Activated naive CD8-positive, alpha-beta T cell treated with anti-CD3 and anti-CD28 coated beads for 36 hours (primary cell): ENCODE measurements around the gene SMIM13. TPM values are rescaled to one million over a fixed set of nuclear protein-coding genes. Genes with fewer than 3 reads are reported as not detected.

Experiments
- DNase-seq: peaks from one replicate; pipeline ENCODE4 v3.0.0; 2021
- H3K27ac Mint-ChIP-seq: one replicate; pipeline ENCODE4 v1.8.0; 2022; ENCODE audit warnings: mild to moderate bottlenecking, moderate library complexity, mixed read lengths
- H3K27me3 Mint-ChIP-seq: one replicate; pipeline ENCODE4 v1.8.0; 2022; ENCODE audit warnings: mild to moderate bottlenecking, mixed read lengths
- H3K36me3 Mint-ChIP-seq: one replicate; pipeline ENCODE4 v1.8.0; 2021; ENCODE audit warnings: mild to moderate bottlenecking, mixed read lengths
- H3K4me1 Mint-ChIP-seq: one replicate; pipeline ENCODE4 v1.8.0; 2021; ENCODE audit warnings: mixed read lengths
- H3K4me3 Mint-ChIP-seq: one replicate; pipeline ENCODE4 v1.8.0; 2022; ENCODE audit warnings: mild to moderate bottlenecking, moderate library complexity, mixed read lengths
- H3K9me3 Mint-ChIP-seq: one replicate; pipeline ENCODE4 v1.8.0; 2022; ENCODE audit warnings: mixed read lengths
- total RNA-seq, 2 experiments: library from RNA; stranded (reverse); gene quantifications; one replicate each; pipeline ENCODE4 v1.2.3, GENCODE V29; 2021

The SMIM13 gene
- total RNA-seq, 2 experiments from 2014 or later, result 15.2 to 15.9 TPM

DNA sequence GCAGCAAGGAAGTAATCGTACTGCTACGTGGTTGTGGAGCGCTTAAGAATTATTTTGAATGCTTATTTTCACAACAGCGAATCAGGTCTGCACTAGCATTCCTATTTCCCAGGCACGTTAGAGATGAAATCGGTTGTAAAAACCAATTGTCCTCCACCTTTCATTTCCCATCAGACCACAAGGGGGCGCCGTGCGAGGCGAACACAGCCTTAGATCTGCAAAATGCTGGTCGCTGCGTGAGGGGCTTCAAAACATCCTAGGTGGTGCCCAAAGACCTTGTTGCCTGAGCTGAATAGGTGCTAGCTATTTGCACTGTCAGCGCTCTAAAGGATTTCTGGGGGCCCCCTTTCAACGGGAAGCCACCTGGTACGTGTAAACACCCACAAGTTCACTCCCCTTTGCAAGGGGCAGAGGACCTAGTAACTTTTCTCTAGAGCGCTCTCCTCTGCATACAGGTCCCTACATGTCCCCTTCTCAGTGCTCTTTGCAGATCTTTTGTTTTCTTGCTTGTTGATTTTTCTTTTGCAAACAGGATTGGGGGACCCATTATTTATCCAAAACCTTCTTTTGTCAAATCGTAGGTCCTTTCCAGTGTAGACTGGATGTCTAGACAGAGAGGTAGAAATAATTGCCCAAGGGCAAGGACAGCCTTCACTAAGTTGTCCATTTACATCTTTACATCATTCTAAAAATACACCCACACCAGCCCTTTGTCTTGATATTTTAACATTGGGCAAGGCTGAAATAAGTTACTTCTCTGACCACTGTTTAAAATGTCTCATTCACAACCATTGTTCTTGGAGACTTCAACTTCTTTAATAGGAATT is 79.1 kb downstream of the SMIM13 start:
- Mint-ChIP-seq H3K36me3 (no peaks in the 10 kb centered on the region), H3K4me1 (peaks cover 11% of the 10 kb centered on the region), H3K27me3 (no peaks in the 10 kb centered on the region), H3K9me3 (no peaks in the 10 kb centered on the region), H3K27ac (no peak overlapping the region), H3K4me3 (no peak overlapping the region)
- DNase-seq, result peak; percentile 69

GRCh38 chr6:11174242-11174611 is 80.6 kb downstream of the SMIM13 start:
- Mint-ChIP-seq H3K4me1 (peaks cover 11% of the 10 kb centered on the region), H3K27me3 (no peaks in the 10 kb centered on the region), H3K9me3 (peaks cover under 1% of the 10 kb centered on the region), H3K36me3 (no peaks in the 10 kb centered on the region), H3K4me3 (no peak overlapping the region), H3K27ac (no peak overlapping the region)
- no peak for DNase-seq

- H3K36me3 Mint-ChIP-seq, result peaks cover 8% of the 10 kb centered on the region
- no peak for DNase-seq
- H3K4me3 Mint-ChIP-seq, result no peak overlapping the region
- H3K27ac Mint-ChIP-seq, result peak overlapping the region; percentile 12
- no peaks in the 10 kb centered on the region for H3K27me3 Mint-ChIP-seq
- peaks cover 17% of the 10 kb centered on the region for H3K9me3 Mint-ChIP-seq
- peaks cover 9% of the 10 kb centered on the region for H3K4me1 Mint-ChIP-seq
These were observed 83.6 kb downstream of the SMIM13 start for GRCh38 chr6:11177271-11177670.

GRCh38 chr6:11179088-11179418 is 85.4 kb downstream of the SMIM13 start:
- DNase-seq, result no peak
- no peaks in the 10 kb centered on the region for H3K27me3 Mint-ChIP-seq
- peaks cover 22% of the 10 kb centered on the region for H3K9me3 Mint-ChIP-seq
- H3K4me1 Mint-ChIP-seq, result peaks cover 5% of the 10 kb centered on the region
- peaks cover 22% of the 10 kb centered on the region for H3K36me3 Mint-ChIP-seq
- H3K27ac Mint-ChIP-seq, result no peak overlapping the region
- no peak overlapping the region for H3K4me3 Mint-ChIP-seq

- peaks cover 5% of the 10 kb centered on the region for H3K4me1 Mint-ChIP-seq
- H3K27me3 Mint-ChIP-seq, result no peaks in the 10 kb centered on the region
- H3K27ac Mint-ChIP-seq, result no peak overlapping the region
- DNase-seq, result no peak
- peaks cover 28% of the 10 kb centered on the region for H3K36me3 Mint-ChIP-seq
- H3K9me3 Mint-ChIP-seq, result peaks cover 22% of the 10 kb centered on the region
- no peak overlapping the region for H3K4me3 Mint-ChIP-seq
These were observed 86.0 kb downstream of the SMIM13 start for GRCh38 chr6:11179419-11180202.

- no peaks in the 10 kb centered on the region for H3K27me3 Mint-ChIP-seq
- H3K4me1 Mint-ChIP-seq, result peaks cover 1% of the 10 kb centered on the region
- peaks cover 44% of the 10 kb centered on the region for H3K36me3 Mint-ChIP-seq
- DNase-seq, result no peak
- no peak overlapping the region for H3K27ac Mint-ChIP-seq
- H3K4me3 Mint-ChIP-seq, result no peak overlapping the region
- H3K9me3 Mint-ChIP-seq, result peaks cover 22% of the 10 kb centered on the region
These were observed 88.0 kb downstream of the SMIM13 start for GRCh38 chr6:11181478-11182136.

DNA sequence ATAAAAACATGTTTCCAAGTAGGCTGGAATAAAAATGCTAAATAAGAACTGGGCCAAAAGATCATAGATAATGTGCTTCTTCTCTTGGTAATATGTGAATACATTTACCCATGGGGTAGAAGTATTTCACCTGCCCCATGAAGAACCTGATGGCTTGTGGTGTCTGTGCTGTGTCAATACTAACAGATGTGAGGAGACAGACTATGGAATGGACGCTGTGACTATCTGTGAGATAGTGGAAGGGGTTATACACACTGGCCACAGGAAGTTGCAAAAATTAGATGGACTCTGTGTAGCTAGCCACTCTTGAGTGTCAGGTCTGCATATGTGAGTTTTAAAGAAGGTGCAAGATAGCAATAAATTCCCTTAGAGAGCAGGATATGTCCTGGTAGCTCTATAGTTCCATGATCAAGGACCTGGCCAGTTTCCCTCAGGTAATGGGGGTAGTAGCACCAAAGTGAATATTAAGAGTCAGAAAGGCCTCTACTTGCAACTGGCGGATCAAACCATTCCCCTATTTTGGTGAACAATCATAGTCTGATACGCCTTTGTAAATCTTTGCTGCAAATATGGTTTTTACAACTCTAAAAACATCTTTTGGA is 90.2 kb downstream of the SMIM13 start:
- no peak for DNase-seq
- Mint-ChIP-seq H3K27me3 (no peaks in the 10 kb centered on the region), H3K36me3 (peaks cover 64% of the 10 kb centered on the region), H3K9me3 (peaks cover 22% of the 10 kb centered on the region), H3K4me1 (no peaks in the 10 kb centered on the region), H3K4me3 (no peak overlapping the region), H3K27ac (no peak overlapping the region)

DNA sequence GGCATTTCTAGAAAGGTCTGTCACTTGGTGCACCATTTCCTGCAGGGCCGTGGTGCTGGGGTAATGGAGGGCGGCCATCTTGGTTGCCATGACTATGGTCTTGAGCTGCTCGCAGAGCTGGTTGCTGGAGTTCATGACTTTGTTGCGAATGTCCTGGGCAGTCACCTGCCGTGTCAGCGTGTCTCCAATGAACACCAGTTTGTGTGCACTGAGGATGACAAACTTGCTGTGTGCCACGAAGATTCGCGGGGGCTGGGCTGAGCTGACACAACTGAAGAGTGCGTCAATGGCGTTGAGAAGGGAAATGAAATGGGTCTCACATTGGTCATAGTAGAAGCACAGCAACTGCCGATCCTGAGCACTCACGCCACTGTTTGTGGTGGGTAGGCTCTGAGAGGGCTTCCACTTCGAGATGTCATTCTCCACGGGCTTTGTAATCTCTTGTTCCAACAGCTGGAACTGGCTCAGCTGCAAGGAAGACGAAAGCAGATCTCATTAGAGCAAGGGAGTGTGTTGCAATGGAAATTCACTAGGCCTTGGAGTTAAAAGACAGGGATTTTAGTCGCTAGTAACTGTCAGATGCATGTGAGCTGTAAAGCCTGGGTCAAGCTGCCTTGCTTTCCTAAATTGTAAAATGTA is 91.7 kb downstream of the SMIM13 start:
- no peaks in the 10 kb centered on the region for H3K27me3 Mint-ChIP-seq
- DNase-seq, result no peak
- H3K4me1 Mint-ChIP-seq, result no peaks in the 10 kb centered on the region
- H3K4me3 Mint-ChIP-seq, result no peak overlapping the region
- peaks cover 17% of the 10 kb centered on the region for H3K9me3 Mint-ChIP-seq
- H3K36me3 Mint-ChIP-seq, result peaks cover 72% of the 10 kb centered on the region
- no peak overlapping the region for H3K27ac Mint-ChIP-seq

DNA sequence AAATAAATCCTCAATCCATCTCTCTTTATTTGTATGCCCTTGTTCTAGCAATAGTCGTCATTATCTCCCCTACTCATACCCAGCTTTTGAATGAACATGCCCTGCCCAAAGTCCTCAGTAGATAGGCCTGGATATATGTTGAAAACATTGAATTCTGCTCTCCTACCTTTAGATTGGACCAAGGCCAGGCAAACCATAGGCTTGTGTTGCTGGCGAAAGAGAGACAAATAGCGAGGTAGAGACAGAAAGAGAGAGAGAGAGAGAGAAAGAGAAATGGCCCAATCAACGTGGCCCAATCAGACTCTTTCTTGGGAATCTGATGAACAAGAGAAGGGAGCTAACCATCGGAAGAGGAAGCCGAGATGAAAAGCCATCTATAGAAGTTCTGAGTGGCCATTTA is 93.7 kb downstream of the SMIM13 start:
- H3K9me3 Mint-ChIP-seq, result peaks cover 5% of the 10 kb centered on the region
- H3K36me3 Mint-ChIP-seq, result peaks cover 77% of the 10 kb centered on the region
- no peak overlapping the region for H3K27ac Mint-ChIP-seq
- no peaks in the 10 kb centered on the region for H3K27me3 Mint-ChIP-seq
- peaks cover 2% of the 10 kb centered on the region for H3K4me1 Mint-ChIP-seq
- DNase-seq, result no peak
- no peak overlapping the region for H3K4me3 Mint-ChIP-seq

Other genes with a start within 250 kb of the SMIM13 start
- not detected for gene GCM2, start 211.8 kb upstream of the SMIM13 start, total RNA-seq
- gene SYCP2L, start 206.8 kb upstream of the SMIM13 start, total RNA-seq, result not detected
- gene ELOVL2, start 49.5 kb upstream of the SMIM13 start, total RNA-seq, result not detected
- not detected for gene ERVFRD-1, start 17.9 kb downstream of the SMIM13 start, total RNA-seq
- gene NEDD9, start 138.8 kb downstream of the SMIM13 start, total RNA-seq, result 10 to 100 TPM; 32.0 to 33.7 TPM